ENCODE measurements around the gene BSDC1.
"Not testable (repeated sequence)": the region's sequence is repeated elsewhere in the genome, so short reads cannot be mapped to it uniquely, and the experiment has no call there.

The BSDC1 gene

GRCh38 chr1:32394141-32394889, at the start of gene BSDC1:
BSDC1 (minus strand) TSS chr1:32394441; CDS start chr1:32394414, 27 bp downstream.
- peak; percentile 96 for DNase-seq

GRCh38 chr1:32441467-32441866, 47.2 kb upstream of the BSDC1 start:
- DNase-seq = not testable (repeated sequence)

- DNase-seq = not testable (repeated sequence)
Observed at GRCh38 chr1:32438777-32439176, 44.5 kb upstream of the BSDC1 start.

- DNase-seq = no peak
Observed at GRCh38 chr1:32438136-32438535, 43.9 kb upstream of the BSDC1 start.

- no peak for DNase-seq
Observed at GRCh38 chr1:32431736-32432400, 37.6 kb upstream of the BSDC1 start.

GRCh38 chr1:32427264-32427963, 33.2 kb upstream of the BSDC1 start:
- DNase-seq = no peak

GRCh38 chr1:32426489-32427255, 32.4 kb upstream of the BSDC1 start:
- no peak for DNase-seq

GRCh38 chr1:32421775-32422174, 27.5 kb upstream of the BSDC1 start:
- DNase-seq = no peak

- DNase-seq = no peak
Observed at GRCh38 chr1:32414186-32414886, 20.1 kb upstream of the BSDC1 start.

GRCh38 chr1:32413507-32414185, 19.4 kb upstream of the BSDC1 start:
- peak; percentile 82 for DNase-seq

GRCh38 chr1:32411261-32411660, 17.0 kb upstream of the BSDC1 start:
- no peak for DNase-seq

- DNase-seq = no peak
Observed at GRCh38 chr1:32406629-32407111, 12.4 kb upstream of the BSDC1 start.

- no peak for DNase-seq
Observed at GRCh38 chr1:32405672-32406467, 11.6 kb upstream of the BSDC1 start.

GRCh38 chr1:32404946-32405345, 10.7 kb upstream of the BSDC1 start:
- no peak for DNase-seq

- peak; percentile 32 for DNase-seq
Observed at GRCh38 chr1:32400876-32401631, 6.8 kb upstream of the BSDC1 start.

GRCh38 chr1:32399843-32400242, 5.6 kb upstream of the BSDC1 start:
- no peak for DNase-seq

GRCh38 chr1:32398401-32398800, 4.2 kb upstream of the BSDC1 start:
- DNase-seq = no peak

- not testable (repeated sequence) for DNase-seq
Observed at GRCh38 chr1:32396524-32396923, 2.3 kb upstream of the BSDC1 start.

GRCh38 chr1:32394890-32395432, 720 bp upstream of the BSDC1 start:
- DNase-seq = no peak

- peak; percentile 14 for DNase-seq
Observed at GRCh38 chr1:32393832-32394140, 455 bp downstream of the BSDC1 start.

Data from CD4-positive, alpha-beta T cell treated with Interleukin-4 for 4 hours (primary cell).